Measurements from ENCODE around the gene PGGHG.

- no peak for TF ChIP-seq EZH2 (IDR thresholded peaks at IDR 0.05; ENCODE audit: borderline replicate concordance, low read depth, low read length, severe bottlenecking)
- TF ChIP-seq CTCF (IDR thresholded peaks at IDR 0.05; ENCODE audit: borderline replicate concordance, extremely low read depth, low read length, poor library complexity, severe bottlenecking), result no peak
These were observed 12.7 kb upstream of the PGGHG start for GRCh38 chr11:276219-276618.
